HCT116 (cell line): ENCODE results near the gene FTO. TPM values are rescaled to one million over a fixed set of nuclear protein-coding genes. Genes with fewer than 3 reads are reported as not detected.

Experiments used
- ATAC-seq: fragments of 200-7000 bp; cut with Tn5 transposase; 2 replicates; pipeline ENCODE4 v1.9.1; 2020; ENCODE audit warnings: mild to moderate bottlenecking, moderate library complexity
- BruUV-seq: library from RNA; stranded (reverse); fragments of 400-500 nt; replicated peaks from 2 replicates; lab custom pipeline; 2021; lab: Mats Ljungman, UMichigan
- CTCF ChIA-PET: fragments of 300-600 bp; sonication (Branson Sonifier 250); formaldehyde crosslinking; loops from one replicate; lab custom pipeline; 2021; ENCODE audit warnings: antibody characterized with exemption; lab: Charles Lee
- POLR2A ChIA-PET: fragments of 300-600, 350-600 bp; sonication (Branson Sonifier 250); formaldehyde crosslinking; loops from one replicate; lab custom pipeline; 2021; ENCODE audit warnings: antibody characterized with exemption; lab: Charles Lee
- RAD21 ChIA-PET, 2 experiments: fragments of 300-600 bp; sonication (Branson Sonifier 250); formaldehyde crosslinking; loops; one replicate each; lab custom pipeline; 2023; ENCODE audit warnings: low total read pairs in 2 of 2; ENCODE audit not compliant: uncharacterized antibody in 2 of 2, unreplicated experiment in 2 of 2, low non-redundant PET in 1 of 2; lab: Charles Lee
- DNase-seq: peaks from one replicate; pipeline ENCODE4 v3.0.0-alpha.2; 2010; ENCODE audit warnings: low read depth, low spot score
- H2AFZ ChIP-seq: fragments of 200-600 bp; shearing (Covaris generic), sonication (generic); 2 replicates; pipeline ENCODE4 v1.6.1; 2017; ENCODE audit warnings: low read depth, mixed run types, mixed read lengths, antibody characterized with exemption, low read length; ENCODE audit not compliant: poor library complexity, severe bottlenecking
- H3K27ac ChIP-seq: 2 replicates; pipeline ENCODE4 v1.5.1; 2012; ENCODE audit warnings: low read depth, low read length
- H3K27me3 ChIP-seq: fragments of 200-600 bp; sonication (generic); 2 replicates; pipeline ENCODE4 v1.6.1; 2016; ENCODE audit warnings: mixed run types, low read length, mixed read lengths; ENCODE audit not compliant: insufficient read depth
- H3K36me3 ChIP-seq, 2 experiments: fragments of 200-500 bp in 1 of 2; fragments of 200-600 bp in 1 of 2; sonication (Bioruptor generic) in 1 of 2; sonication (generic) in 1 of 2; 2 replicates each; pipeline versions ENCODE4 v1.5.1 to v1.6.1; 2014 to 2016; ENCODE audit warnings: low read length in 2 of 2, inconsistent platforms in 1 of 2, mixed read lengths in 1 of 2, mixed run types in 1 of 2; ENCODE audit not compliant: insufficient read depth in 2 of 2, control insufficient read depth in 1 of 2
- H3K4me1 ChIP-seq, 2 experiments: fragments of 200-600 bp in 1 of 2; sonication (generic) in 1 of 2; 2 replicates each; pipeline versions ENCODE4 v1.5.1 to v1.6.1; 2012 to 2017; ENCODE audit warnings: low read length in 2 of 2, inconsistent platforms in 1 of 2, mild to moderate bottlenecking in 1 of 2, mixed read lengths in 1 of 2, mixed run types in 1 of 2, moderate library complexity in 1 of 2; ENCODE audit not compliant: insufficient read depth in 2 of 2, control insufficient read depth in 1 of 2
- H3K4me2 ChIP-seq: fragments of 200-600 bp; sonication (generic); 2 replicates; pipeline ENCODE4 v1.6.1; 2017; ENCODE audit warnings: mixed run types, low read length, mixed read lengths
- H3K4me3 ChIP-seq, 2 experiments: fragments of 200-600 bp in 1 of 2; sonication (generic) in 1 of 2; replicated peaks in 1 of 2; 2 replicates each; pipeline ENCODE4 v1.5.1; 2011 to 2016; ENCODE audit warnings: low read length in 2 of 2, control low read depth in 1 of 2, low read depth in 1 of 2, mild to moderate bottlenecking in 1 of 2, mixed read lengths in 1 of 2, mixed run types in 1 of 2
- H3K79me2 ChIP-seq: fragments of 200-600 bp; sonication (generic); 2 replicates; pipeline ENCODE4 v1.6.1; 2017; ENCODE audit warnings: mild to moderate bottlenecking, mixed run types, low read length, moderate library complexity, mixed read lengths; ENCODE audit not compliant: insufficient read depth
- H3K9ac ChIP-seq: fragments of 200-600 bp; sonication (generic); 2 replicates; pipeline ENCODE4 v1.6.1; 2016; ENCODE audit warnings: low read length, mixed read lengths
- H3K9me2 ChIP-seq: fragments of 200-600 bp; sonication (generic), shearing (Covaris generic); 2 replicates; pipeline ENCODE4 v1.6.1; 2017; ENCODE audit warnings: mixed run types, mild to moderate bottlenecking, moderate library complexity; ENCODE audit not compliant: insufficient read depth
- H3K9me3 ChIP-seq, 2 experiments: fragments of 200-500 bp in 1 of 2; fragments of 200-600 bp in 1 of 2; sonication (Bioruptor generic) in 1 of 2; sonication (generic) in 1 of 2; 2 replicates each; pipeline ENCODE4 v1.6.1; 2014 to 2017; ENCODE audit warnings: low read length in 2 of 2, mixed read lengths in 2 of 2, inconsistent platforms in 1 of 2, low read depth in 1 of 2, mild to moderate bottlenecking in 1 of 2, mixed run types in 1 of 2, moderate library complexity in 1 of 2; ENCODE audit not compliant: control insufficient read depth in 1 of 2, insufficient read depth in 1 of 2
- H4K20me1 ChIP-seq: fragments of 200-600 bp; sonication (generic), shearing (Covaris generic); 2 replicates; pipeline ENCODE4 v1.6.1; 2017; ENCODE audit warnings: mixed run types, mild to moderate bottlenecking, moderate library complexity; ENCODE audit not compliant: insufficient read depth
- CEBPB ChIP-seq: IDR thresholded peaks from 2 replicates; pipeline ENCODE4 v1.6.1; 2012; ENCODE audit warnings: low read depth
- EGR1 ChIP-seq: IDR thresholded peaks from 2 replicates; pipeline ENCODE4 v1.6.1; 2012; ENCODE audit warnings: low read depth
- FOSL1 ChIP-seq: IDR thresholded peaks from 2 replicates; pipeline ENCODE4 v1.6.1; 2012; ENCODE audit warnings: low read depth
- JUND ChIP-seq: IDR thresholded peaks from 2 replicates; pipeline ENCODE4 v1.6.1; 2012
- POLR2A ChIP-seq: IDR thresholded peaks from 2 replicates; pipeline ENCODE4 v1.7.0; 2011; ENCODE audit warnings: borderline replicate concordance; ENCODE audit not compliant: insufficient read depth, insufficient read length; ENCODE audit errors: extremely low read depth
- SIN3A ChIP-seq: IDR thresholded peaks from 2 replicates; pipeline ENCODE4 v1.6.1; 2012; ENCODE audit warnings: low read depth
- SP1 ChIP-seq: IDR thresholded peaks from 2 replicates; pipeline ENCODE4 v1.6.1; 2012; ENCODE audit warnings: low read depth
- SRF ChIP-seq: IDR thresholded peaks from 2 replicates; pipeline ENCODE4 v1.6.1; 2012; ENCODE audit warnings: low read depth
- YY1 ChIP-seq: IDR thresholded peaks from 2 replicates; pipeline ENCODE4 v1.6.1; 2011; ENCODE audit warnings: low read length, low read depth, moderate library complexity, mild to moderate bottlenecking; ENCODE audit not compliant: insufficient replicate concordance; ENCODE audit errors: extremely low read depth
- ZFX ChIP-seq: fragments of 450-650 bp; IDR thresholded peaks from 2 replicates; pipeline ENCODE4 v1.6.1; 2017
- ZNF274 ChIP-seq: fragments of 200-500 bp; sonication (Bioruptor generic); IDR thresholded peaks from 2 replicates; pipeline ENCODE4 v1.6.1; 2014; ENCODE audit warnings: mild to moderate bottlenecking, low read depth, low read length, inconsistent platforms
- intact Hi-C: fragments of 100-400 bp; cut with micrococcal nuclease; formaldehyde crosslinking; loops from 2 replicates; pipeline ENCODE4 v1.10.0; 2022
- total RNA-seq: library from RNA; stranded (reverse); gene quantifications from one replicate; pipeline ENCODE4 v1.2.1, GENCODE V29; 2021; ENCODE audit not compliant: unreplicated experiment
- TF ChIP-seq, protein P1 (sequence below): IDR thresholded peaks from 2 replicates; pipeline ENCODE4 v1.6.1; 2012
- TF ChIP-seq, protein P2 (sequence below): IDR thresholded peaks from 2 replicates; pipeline ENCODE4 v1.6.1; 2012; ENCODE audit warnings: low read depth
- TF ChIP-seq, protein P3 (sequence below): IDR thresholded peaks from 2 replicates; pipeline ENCODE4 v1.6.1; 2012

Gene FTO
- total RNA-seq, 1 experiment from 2014 or later, result 55.2 TPM

DNA sequence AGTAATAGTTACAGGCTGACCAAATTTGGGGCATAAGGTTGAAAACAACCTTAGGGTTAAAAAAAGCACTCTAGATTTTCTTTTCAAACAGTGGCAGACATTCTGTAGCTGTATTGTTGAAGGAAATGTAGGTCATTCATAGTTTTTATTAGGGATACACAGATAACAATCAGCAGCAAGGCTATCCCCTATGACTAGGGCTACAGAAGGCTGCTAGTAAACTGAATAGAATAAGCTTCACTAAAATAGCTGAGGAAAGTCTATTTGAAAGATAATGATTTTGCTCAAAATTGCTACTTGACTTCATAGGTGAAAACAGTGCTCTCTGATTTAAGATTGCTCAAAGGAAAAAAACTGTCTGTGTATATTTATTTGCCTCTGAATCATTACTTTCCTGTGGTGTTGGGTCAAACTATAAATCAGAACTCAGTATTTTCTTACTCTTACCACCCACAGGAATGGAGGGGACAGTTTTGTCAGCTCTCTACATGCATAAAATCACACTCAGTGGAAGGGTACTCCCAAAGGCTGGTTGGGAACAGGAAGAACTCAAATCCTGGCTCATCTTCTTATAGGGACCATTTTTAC is 25.1 kb upstream of the FTO start:
- Histone ChIP-seq H3K36me3 (no peaks in the 10 kb centered on the region), H3K9ac (no peak overlapping the region), H3K4me1 (no peaks in the 10 kb centered on the region), H3K9me3 (no peaks in the 10 kb centered on the region), H3K27me3 (no peaks in the 10 kb centered on the region), H4K20me1 (no peaks in the 10 kb centered on the region), H3K4me2 (no peak overlapping the region), H3K4me3 (no peak overlapping the region), H2AFZ (no peak overlapping the region), H3K27ac (no peak overlapping the region), H3K79me2 (no peaks in the 10 kb centered on the region), H3K9me2 (no peaks in the 10 kb centered on the region)
- DNase-seq, result no peak
- CTCF ChIA-PET, result no interaction called here
- intact Hi-C loops, result no loop called here
- BruUV-seq, result no TSS peak
- TF ChIP-seq JUND, result no peak
- TF ChIP-seq ZFX, result no peak
- TF ChIP-seq CEBPB, result no peak
- no peak for TF ChIP-seq SP1
- no peak for TF ChIP-seq EGR1
- TF ChIP-seq, protein P1, sequence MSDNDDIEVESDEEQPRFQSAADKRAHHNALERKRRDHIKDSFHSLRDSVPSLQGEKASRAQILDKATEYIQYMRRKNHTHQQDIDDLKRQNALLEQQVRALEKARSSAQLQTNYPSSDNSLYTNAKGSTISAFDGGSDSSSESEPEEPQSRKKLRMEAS, result no peak
- no peak for TF ChIP-seq ZNF274
- TF ChIP-seq, protein P2, sequence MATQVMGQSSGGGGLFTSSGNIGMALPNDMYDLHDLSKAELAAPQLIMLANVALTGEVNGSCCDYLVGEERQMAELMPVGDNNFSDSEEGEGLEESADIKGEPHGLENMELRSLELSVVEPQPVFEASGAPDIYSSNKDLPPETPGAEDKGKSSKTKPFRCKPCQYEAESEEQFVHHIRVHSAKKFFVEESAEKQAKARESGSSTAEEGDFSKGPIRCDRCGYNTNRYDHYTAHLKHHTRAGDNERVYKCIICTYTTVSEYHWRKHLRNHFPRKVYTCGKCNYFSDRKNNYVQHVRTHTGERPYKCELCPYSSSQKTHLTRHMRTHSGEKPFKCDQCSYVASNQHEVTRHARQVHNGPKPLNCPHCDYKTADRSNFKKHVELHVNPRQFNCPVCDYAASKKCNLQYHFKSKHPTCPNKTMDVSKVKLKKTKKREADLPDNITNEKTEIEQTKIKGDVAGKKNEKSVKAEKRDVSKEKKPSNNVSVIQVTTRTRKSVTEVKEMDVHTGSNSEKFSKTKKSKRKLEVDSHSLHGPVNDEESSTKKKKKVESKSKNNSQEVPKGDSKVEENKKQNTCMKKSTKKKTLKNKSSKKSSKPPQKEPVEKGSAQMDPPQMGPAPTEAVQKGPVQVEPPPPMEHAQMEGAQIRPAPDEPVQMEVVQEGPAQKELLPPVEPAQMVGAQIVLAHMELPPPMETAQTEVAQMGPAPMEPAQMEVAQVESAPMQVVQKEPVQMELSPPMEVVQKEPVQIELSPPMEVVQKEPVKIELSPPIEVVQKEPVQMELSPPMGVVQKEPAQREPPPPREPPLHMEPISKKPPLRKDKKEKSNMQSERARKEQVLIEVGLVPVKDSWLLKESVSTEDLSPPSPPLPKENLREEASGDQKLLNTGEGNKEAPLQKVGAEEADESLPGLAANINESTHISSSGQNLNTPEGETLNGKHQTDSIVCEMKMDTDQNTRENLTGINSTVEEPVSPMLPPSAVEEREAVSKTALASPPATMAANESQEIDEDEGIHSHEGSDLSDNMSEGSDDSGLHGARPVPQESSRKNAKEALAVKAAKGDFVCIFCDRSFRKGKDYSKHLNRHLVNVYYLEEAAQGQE, result no peak
- no peak for TF ChIP-seq SRF
- no peak for TF ChIP-seq SIN3A
- TF ChIP-seq, protein P3, sequence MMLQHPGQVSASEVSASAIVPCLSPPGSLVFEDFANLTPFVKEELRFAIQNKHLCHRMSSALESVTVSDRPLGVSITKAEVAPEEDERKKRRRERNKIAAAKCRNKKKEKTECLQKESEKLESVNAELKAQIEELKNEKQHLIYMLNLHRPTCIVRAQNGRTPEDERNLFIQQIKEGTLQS, result no peak
- no peak for TF ChIP-seq POLR2A
- TF ChIP-seq FOSL1, result no peak
- no peak for TF ChIP-seq YY1
- POLR2A ChIA-PET, result no interaction called here
- RAD21 ChIA-PET, result interaction anchor here in 1 of 2 experiments (0.6 kb wide), 1 partner anchor 836 kb away, joined by 3 read pairs; no protein-coding TSS in a partner anchor
- ATAC-seq, result no peak
